GM21737 (cell line): ENCODE data around the gene SNRNP25.

Experiments
- ATAC-seq: cut with Tn5 transposase; IDR thresholded peaks from one replicate; pipeline ENCODE4 v1.9.1; 2021; ENCODE audit warnings: mild to moderate bottlenecking, moderate library complexity; ENCODE audit not compliant: unreplicated experiment

SNRNP25 gene

GRCh38 chr16:76535-77272 is 23.1 kb downstream of the SNRNP25 start:
- ATAC-seq = no peak

DNA sequence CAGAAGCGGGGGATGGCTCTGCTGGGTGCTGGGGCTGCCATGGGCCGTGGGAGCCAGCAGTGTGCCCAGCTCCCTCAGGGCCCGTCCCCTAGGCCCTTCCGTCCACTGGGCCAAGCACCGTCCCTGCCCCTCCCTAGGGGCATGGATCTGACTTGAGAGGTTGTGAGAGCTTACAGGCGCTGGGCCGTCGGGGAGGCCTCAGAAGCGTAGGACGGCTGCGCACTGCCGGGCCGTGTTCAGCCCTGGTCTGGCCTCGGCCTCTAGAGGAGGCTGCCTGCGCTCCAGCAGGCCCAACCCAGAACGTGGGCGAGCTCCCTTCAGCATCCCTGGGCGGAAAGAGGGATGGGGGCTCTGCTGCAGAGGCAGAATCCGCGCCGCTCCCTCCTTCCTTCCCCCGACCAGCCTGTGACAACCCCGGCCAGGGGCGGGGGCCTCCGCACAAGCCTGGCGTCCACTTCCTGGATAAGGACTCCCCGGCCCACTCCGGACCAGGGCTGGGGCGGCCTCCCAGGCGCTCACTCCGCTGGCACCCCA is 23.7 kb downstream of the SNRNP25 start:
- peak; percentile 8 for ATAC-seq

DNA sequence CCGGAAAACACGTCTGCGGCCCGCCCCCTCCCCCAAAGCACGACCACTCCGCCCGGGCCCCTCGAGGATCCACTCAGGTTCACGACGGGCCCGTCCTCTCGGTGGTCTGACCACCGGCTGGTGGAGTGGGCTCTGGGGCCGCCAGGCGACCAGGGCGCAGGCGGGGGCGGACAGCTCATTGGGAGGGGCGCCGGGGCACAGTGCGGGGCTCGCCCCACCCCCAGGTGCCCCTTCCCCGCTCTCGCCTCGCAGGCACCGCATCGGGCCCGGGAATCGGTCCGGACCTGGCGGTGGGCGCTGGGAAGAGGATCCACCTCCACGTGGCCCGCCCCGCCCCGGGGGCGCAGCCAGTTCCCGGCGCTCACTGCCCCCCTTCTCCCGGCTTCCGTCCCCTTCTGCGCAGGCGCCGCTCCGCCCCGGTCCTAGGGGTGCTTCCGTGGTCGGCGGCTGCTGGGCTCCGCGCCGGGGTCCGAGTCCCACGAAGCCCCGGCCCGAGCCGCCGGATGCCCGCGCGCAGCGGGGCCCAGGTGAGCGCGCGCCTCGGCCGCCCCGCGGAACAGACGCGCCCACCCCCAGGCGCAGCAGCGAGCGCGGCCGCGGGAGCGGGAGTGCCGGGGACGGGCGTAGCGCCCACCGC is 24.3 kb downstream of the SNRNP25 start, which contains the start of gene MPG:
MPG (plus strand) TSS at position 419 of the 637 bp plus-strand sequence; CDS start at position 504, 85 bp downstream.
- ATAC-seq = peak; percentile 55

DNA sequence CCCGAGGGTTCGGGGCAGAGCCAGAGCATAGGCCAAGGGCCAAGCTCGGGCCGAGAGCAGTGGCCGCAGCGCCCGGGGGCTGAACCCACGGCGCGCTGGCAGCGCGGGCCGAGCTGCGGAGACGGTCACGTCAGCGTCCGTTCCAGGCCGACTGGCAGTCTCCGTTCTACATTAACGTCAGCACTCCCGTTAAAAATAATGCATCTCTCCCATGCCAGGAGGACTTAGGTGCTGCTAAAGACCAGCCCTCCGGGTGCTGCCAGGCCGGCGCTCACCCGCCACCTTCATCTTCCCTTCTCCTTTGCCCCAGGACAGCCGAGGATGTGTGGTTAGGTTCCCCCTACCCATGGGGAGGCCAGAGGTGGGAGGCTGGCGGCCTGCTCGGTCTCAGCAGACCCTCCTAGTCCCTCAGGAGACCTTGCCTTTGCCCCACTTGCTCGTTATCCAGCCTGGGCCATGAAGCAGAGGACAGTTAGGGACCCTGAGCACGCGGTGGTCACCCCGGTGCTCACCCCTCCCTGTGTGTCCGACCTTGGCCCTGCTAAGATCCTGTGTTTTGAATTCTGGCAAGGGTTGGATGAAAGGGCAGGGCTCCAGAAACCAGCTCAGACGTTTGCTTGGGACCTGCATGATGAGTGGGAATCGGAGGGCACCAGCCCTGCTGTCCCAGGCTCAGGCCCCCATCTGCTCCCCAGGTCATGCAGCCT is 25.0 kb downstream of the SNRNP25 start:
- ATAC-seq = peak; percentile 15

DNA sequence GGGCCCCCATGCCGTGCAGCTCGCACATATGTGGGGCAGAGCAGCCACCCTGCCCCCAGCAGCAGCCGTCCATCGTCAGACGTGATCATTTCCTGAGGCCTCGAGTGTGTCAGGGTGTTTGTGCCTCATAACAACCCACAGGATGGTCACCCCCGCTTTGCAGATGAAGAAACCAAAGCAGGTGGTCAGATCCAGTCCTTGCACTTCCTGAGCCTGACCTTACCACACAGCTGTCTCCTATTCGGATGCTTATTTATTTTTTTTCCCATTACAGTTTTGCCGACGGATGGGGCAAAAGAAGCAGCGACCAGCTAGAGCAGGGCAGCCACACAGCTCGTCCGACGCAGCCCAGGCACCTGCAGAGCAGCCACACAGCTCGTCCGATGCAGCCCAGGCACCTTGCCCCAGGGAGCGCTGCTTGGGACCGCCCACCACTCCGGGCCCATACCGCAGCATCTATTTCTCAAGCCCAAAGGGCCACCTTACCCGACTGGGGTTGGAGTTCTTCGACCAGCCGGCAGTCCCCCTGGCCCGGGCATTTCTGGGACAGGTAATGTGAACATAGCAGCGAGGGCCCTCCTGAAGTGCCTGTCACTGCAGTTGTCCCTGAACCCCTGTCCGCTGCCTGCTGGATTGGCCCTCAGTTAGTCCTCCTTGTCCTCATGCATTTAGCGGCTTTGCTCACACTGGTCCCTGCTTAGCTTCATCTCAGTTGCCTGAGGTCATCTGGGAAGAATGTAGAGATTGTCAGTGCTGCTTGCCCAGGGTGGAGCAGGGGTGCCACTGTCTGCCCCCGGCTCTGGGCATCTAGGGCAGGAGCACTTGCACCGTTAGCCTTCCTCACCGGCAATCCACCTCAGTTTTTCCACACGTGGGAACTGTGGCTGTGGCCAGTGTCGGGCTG is 25.8 kb downstream of the SNRNP25 start:
- no peak for ATAC-seq

DNA sequence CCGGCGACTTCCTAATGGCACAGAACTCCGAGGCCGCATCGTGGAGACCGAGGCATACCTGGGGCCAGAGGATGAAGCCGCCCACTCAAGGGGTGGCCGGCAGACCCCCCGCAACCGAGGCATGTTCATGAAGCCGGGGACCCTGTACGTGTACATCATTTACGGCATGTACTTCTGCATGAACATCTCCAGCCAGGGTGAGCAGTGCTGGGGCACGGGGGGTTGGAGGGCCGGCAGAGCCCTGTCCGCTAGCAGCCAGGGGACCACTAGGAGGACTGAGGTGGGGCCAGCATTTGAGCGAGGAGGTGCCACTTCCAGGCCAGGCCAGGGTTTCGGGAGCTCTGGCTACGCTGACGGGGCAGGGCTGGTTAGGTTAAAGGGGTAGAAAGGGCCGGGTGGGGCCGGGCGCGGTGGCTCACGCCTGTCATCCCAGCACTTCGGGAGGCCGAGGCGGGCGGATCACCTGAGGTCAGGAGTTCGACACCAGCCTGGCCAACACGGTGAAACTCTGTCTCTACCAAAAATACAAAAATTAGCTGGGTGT is 29.5 kb downstream of the SNRNP25 start:
- ATAC-seq = no peak

GRCh38 chr16:83781-84615 is 30.4 kb downstream of the SNRNP25 start:
- ATAC-seq = no peak

DNA sequence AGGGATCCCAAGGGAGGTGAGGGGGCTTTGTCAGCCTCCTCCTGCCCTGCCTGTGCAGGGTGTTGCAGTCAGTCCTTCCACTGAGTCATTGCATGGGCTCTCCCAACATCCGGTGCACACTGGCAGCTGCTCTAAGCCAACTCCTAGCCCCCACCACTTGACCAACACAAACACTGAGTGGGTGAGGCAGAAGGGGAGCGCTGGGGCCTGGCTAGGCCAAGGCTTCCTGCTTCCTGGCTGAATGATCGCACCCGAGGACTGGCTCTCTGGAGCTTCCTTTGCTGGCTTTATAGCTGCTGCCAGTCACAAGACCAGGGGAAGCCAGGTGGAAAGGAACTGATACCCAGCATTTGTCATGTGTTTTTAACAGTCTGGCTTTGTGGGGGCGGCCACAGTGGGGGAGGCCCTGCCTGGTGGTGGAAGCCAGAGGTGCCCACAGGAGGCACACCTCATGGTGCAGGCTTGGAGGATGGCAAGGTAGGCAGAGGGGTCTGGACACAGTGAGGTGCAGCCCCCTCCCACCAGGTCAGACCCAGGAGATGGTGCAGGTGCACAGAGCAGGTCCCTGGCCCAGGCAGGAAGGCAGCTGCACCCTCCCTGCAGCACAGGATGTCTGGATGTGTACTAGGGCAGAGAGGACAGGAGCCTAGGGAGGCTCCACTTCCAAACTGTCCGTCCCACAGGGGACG is 31.2 kb downstream of the SNRNP25 start:
- ATAC-seq = peak; percentile 64

- ATAC-seq = no peak
Observed at GRCh38 chr16:85407-85782, 31.8 kb downstream of the SNRNP25 start.

DNA sequence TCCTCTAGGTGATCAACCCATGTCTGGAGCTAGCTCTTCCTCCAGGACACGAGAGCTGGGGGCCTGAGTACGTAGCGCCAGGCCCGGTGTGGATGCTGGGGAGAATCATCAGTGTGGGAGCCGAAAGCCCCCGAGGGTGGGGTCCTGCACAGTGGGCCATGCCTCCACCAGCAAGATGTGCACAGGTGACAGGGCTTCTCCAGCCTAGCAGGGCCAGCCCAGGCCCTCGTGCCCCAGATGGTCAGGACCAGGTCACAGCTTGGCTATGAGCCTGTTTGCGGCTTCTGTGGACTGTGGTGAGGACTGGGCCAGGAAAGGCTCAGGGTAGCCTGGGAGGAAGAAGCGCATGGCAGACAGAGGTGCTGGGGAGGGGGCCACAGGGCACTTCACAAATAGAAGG is 32.2 kb downstream of the SNRNP25 start:
- ATAC-seq = no peak

DNA sequence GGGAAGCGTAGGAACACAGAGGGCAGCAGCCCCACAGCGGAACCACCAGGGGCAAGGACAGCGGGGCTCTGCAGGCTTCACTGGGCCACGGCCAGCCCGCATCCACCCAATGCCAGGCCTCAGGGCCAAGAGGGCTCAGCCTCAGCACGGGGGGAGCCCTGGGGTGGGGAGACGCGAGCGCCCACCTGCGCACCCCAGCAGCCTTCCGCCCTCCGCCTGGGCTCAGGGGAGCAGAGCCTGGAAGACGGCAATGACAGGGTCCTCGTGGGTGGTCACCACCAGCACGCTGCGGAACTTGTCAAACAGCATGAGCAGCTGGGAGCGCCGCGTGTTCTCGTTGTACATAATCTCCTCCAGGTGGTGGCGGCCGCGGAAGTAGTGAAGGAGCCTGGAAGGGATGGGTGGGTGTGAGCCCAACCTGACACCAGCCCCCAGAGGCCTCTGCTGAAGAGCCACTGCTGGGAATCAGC is 32.9 kb downstream of the SNRNP25 start:
- no peak for ATAC-seq

GRCh38 chr16:88613-89012 is 35.0 kb downstream of the SNRNP25 start:
- ATAC-seq = no peak

GRCh38 chr16:89391-90302 is 36.0 kb downstream of the SNRNP25 start:
- ATAC-seq = no peak

GRCh38 chr16:91484-91883 is 37.9 kb downstream of the SNRNP25 start:
- ATAC-seq = no peak

DNA sequence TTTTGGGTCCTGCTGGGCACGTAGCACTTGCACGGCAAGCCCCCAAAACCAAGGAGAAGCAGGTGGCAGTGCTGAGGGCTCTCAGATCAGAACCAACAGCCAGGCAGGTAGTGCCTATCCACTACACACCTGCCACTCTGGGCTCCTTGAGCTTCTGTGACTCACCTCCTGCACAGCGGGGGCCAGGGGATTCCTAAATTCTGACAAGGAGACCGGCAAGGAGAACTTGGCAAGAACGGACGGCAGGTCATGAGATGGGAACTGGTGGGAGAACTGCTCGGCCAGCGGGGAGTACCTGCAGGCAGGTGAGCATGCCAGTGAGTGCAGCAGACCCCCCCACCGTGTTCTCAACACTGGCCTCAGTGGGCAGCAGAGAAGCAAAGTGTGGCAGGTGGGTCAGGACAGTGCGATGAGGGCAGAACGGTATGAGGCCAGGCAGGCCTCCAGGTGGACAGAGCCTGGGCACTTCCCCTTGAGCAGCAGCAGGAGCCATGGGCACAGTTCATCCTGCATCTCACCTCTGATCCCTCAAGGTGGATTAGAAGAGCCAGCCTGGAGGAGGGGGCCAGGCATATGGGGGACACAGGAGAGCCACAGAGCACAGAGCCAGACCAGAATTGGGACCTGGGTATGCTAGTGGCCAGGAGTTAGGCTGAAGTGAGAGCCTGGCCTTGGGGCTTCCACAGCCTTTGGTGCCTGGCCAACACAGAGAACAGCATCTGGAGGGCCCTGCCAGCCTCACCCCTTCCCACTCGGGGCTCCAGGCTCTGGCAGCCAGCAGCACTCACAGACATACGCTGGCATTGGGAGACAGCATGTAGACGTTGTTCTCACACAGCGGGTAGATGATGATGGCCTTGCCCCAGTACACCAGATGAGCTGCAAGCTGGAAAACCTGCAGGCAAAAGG is 39.1 kb downstream of the SNRNP25 start:
- ATAC-seq = no peak

- no peak for ATAC-seq
Observed at GRCh38 chr16:94918-95265, 41.3 kb downstream of the SNRNP25 start.

DNA sequence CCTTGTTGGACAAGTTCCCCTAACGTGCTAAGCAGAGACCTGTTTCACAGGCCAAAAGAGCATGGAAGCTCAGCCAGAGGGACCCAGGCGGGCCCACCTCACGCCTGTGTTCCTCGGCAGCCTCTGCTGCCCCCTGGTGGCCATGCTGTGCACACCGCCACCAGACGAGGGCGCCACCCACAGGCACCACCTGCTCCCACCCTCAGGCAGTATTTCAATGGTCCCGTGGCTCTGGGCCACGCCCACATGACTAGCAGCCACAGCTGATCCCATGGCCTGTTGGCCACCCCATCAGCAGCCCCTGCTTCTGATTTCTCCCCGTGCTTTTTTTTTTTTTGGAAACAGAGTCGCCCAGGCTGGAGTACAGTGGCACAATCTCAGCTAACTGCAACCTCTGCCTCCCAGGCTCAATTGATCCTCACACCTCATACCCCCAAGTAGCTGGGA is 43.3 kb downstream of the SNRNP25 start:
- peak; percentile 81 for ATAC-seq
